Keratinocyte (primary cell): ENCODE data around the gene HOXB4. TPM values are rescaled to one million over a fixed set of nuclear protein-coding genes. Genes with fewer than 3 reads are reported as not detected.
A peak's percentile ranks its signal among the peaks of the same experiment; 100 is the strongest.

Experiments
- DNase-seq: peaks from one replicate; pipeline ENCODE4 v3.0.0-alpha.2; 2011; ENCODE audit warnings: low read depth, missing footprints, low spot score
- FAIRE-seq: peaks from 2 replicates; lab custom pipeline; 2011; peaks lifted over from hg19 to GRCh38; lab: Jason Lieb, UNC
- H2AFZ ChIP-seq: 2 replicates; pipeline ENCODE4 v1.6.0; 2012; ENCODE audit warnings: low read length, control low read depth, inconsistent platforms; ENCODE audit not compliant: control insufficient read depth
- H3K27ac ChIP-seq: 2 replicates; pipeline ENCODE4 v1.5.1; 2011; ENCODE audit warnings: low read length; ENCODE audit not compliant: control insufficient read depth, insufficient read depth
- H3K27me3 ChIP-seq: 3 replicates; pipeline ENCODE4 v1.6.0; 2011; ENCODE audit warnings: low read length; ENCODE audit not compliant: control insufficient read depth, insufficient read depth; ENCODE audit errors: extremely low read depth
- H3K36me3 ChIP-seq, 2 experiments: 2 replicates in 1 of 2; 3 replicates in 1 of 2; pipeline ENCODE4 v1.5.1; 2011; ENCODE audit warnings: low read length in 2 of 2, mild to moderate bottlenecking in 1 of 2; ENCODE audit not compliant: control insufficient read depth in 2 of 2, insufficient read depth in 2 of 2; ENCODE audit errors: extremely low read depth in 1 of 2
- H3K4me1 ChIP-seq: 3 replicates; pipeline ENCODE4 v1.5.1; 2011; ENCODE audit warnings: low read length; ENCODE audit not compliant: control insufficient read depth, insufficient read depth; ENCODE audit errors: extremely low read depth
- H3K4me2 ChIP-seq: 3 replicates; pipeline ENCODE4 v1.6.0; 2011; ENCODE audit warnings: low read depth, low read length; ENCODE audit not compliant: control insufficient read depth, insufficient read depth; ENCODE audit errors: extremely low read depth
- H3K4me3 ChIP-seq, 3 experiments: fragments of 200-600 bp in 1 of 3; sonication (generic) in 1 of 3; 2 replicates in 2 of 3; 3 replicates in 1 of 3; pipeline ENCODE4 v1.5.1; 2011 to 2016; ENCODE audit warnings: low read length in 3 of 3, mild to moderate bottlenecking in 3 of 3, control low read depth in 2 of 3, inconsistent platforms in 1 of 3, low read depth in 1 of 3, mixed read lengths in 1 of 3, mixed run types in 1 of 3, moderate library complexity in 1 of 3; ENCODE audit not compliant: control insufficient read depth in 2 of 3, insufficient read depth in 2 of 3; ENCODE audit errors: extremely low read depth in 1 of 3
- H3K79me2 ChIP-seq: 2 replicates; pipeline ENCODE4 v1.6.0; 2012; ENCODE audit warnings: low read length; ENCODE audit not compliant: control insufficient read depth, insufficient read depth
- H3K9ac ChIP-seq: 3 replicates; pipeline ENCODE4 v1.6.0; 2011; ENCODE audit warnings: low read length; ENCODE audit not compliant: control insufficient read depth, insufficient read depth; ENCODE audit errors: extremely low read depth
- H3K9me1 ChIP-seq: 3 replicates; pipeline ENCODE4 v1.6.0; 2011; ENCODE audit warnings: low read length; ENCODE audit not compliant: control insufficient read depth, insufficient read depth; ENCODE audit errors: extremely low read depth
- H3K9me3 ChIP-seq: 2 replicates; pipeline ENCODE4 v1.5.1; 2012; ENCODE audit warnings: low read depth, low read length; ENCODE audit not compliant: control insufficient read depth
- H4K20me1 ChIP-seq: 3 replicates; pipeline ENCODE4 v1.6.0; 2011; ENCODE audit warnings: low read length; ENCODE audit not compliant: control insufficient read depth, insufficient read depth; ENCODE audit errors: extremely low read depth
- CTCF ChIP-seq, 3 experiments: IDR thresholded peaks in 1 of 3; conservative IDR thresholded peaks in 1 of 3; optimal IDR thresholded peaks in 1 of 3; 2 replicates in 2 of 3; 3 replicates in 1 of 3; pipeline versions ENCODE3 to v1.5.1; 2011; ENCODE audit warnings: low read length in 3 of 3, mild to moderate bottlenecking in 3 of 3, moderate library complexity in 2 of 3, control low read depth in 1 of 3, inconsistent platforms in 1 of 3; ENCODE audit not compliant: insufficient read depth in 2 of 3; ENCODE audit errors: extremely low read depth in 1 of 3
- EZH2 ChIP-seq: IDR thresholded peaks from one replicate; pipeline ENCODE4 v1.6.1; 2012; ENCODE audit warnings: inconsistent platforms, mild to moderate bottlenecking, low read length, moderate library complexity
- dilution Hi-C: fragments of 300-500 bp; cut with MboI; formaldehyde crosslinking; loops from one replicate; pipeline ENCODE4 v1.7.0; 2020; ENCODE audit warnings: low sequenced_read_pairs; ENCODE audit not compliant: extremely low pct_ligation_motif_present
- polyA plus RNA-seq, 5 experiments: library from polyadenylated mRNA; depleted of rRNA in 3 of 5; stranded (reverse) in 3 of 5; stranded (forward) in 1 of 5; unstranded in 1 of 5; fragments of >200 nt; gene quantifications; 1 replicate in 1 of 5; 2 replicates in 3 of 5; 3 replicates in 1 of 5; pipeline versions ENCODE4 v1.2.1 to v1.2.3, GENCODE V29; 2011 to 2012; ENCODE audit warnings: missing spikeins in 2 of 5, low read depth in 1 of 5, low replicate concordance in 1 of 5

The HOXB4 gene
- polyA plus RNA-seq, 1 donor (not counting 4 experiments of a cell fraction or from before 2014, with no cell fraction given) = 0.59 TPM

- Histone ChIP-seq H3K27me3 (peaks cover 24% of the 10 kb centered on the region), H3K79me2 (peaks cover 13% of the 10 kb centered on the region), H3K9me1 (no peaks in the 10 kb centered on the region), H3K4me3 (peak overlapping the region; percentile 54 to 76 (median 73)), H3K36me3 (peaks cover 0 to 3% of the 10 kb centered on the region in 2 experiments), H2AFZ (no peak overlapping the region), H3K4me2 (peak overlapping the region; percentile 77), H3K27ac (peak overlapping the region; percentile 71), H3K9me3 (no peaks in the 10 kb centered on the region), H3K9ac (peak overlapping the region; percentile 74), H4K20me1 (no peaks in the 10 kb centered on the region), H3K4me1 (peaks cover 20% of the 10 kb centered on the region)
- no peak for FAIRE-seq
- no peak for DNase-seq
- dilution Hi-C loops = no loop called here
- no peak for TF ChIP-seq CTCF (optimal IDR thresholded peaks at IDR 0.05 in 1 of 3, IDR thresholded peaks at IDR 0.05 in 1 of 3, conservative IDR thresholded peaks at IDR 0.05 in 1 of 3; ENCODE audit: extremely low read depth in 1 of 3, insufficient read depth in 2 of 3, low read length in 3 of 3)
- TF ChIP-seq EZH2 = peak; percentile 29
Measured at GRCh38 chr17:48544349-48545021, 33.7 kb downstream of the HOXB4 start.

DNA sequence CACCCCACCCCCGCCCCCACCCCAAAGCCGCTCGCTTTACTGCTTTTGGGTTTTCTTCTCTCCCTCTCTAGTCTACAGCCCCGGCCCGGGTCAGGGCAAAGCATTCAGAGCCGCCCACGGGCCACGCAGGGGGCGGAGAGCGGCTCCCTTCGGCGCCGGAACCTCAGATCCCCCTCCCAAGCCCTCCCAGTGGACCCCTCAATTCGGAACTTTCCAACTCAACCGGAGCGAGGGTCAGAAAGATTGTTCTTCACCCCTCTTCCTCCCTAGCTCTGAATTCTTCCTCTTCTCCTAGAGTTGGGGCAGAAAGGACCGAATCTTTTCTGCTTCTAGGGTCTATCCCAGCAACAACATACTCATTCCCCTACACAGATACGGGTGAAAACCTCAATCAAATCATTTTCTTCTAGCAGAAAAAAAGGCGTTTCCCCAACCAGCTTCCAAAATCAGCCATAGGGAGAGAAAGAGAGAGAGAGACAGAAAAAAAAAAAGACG, 34.2 kb downstream of the HOXB4 start:
- peak overlapping the region; percentile 37 for H2AFZ ChIP-seq
- dilution Hi-C loops = no loop called here
- H3K4me3 ChIP-seq = peak overlapping the region; percentile 54 to 76 (median 73)

More for the DNA sequence above, 34.2 kb downstream of the HOXB4 start:
- Histone ChIP-seq H3K9me1 (no peaks in the 10 kb centered on the region), H3K9me3 (no peaks in the 10 kb centered on the region), H3K27me3 (peaks cover 24% of the 10 kb centered on the region), H3K9ac (peak overlapping the region; percentile 74), H3K27ac (peak overlapping the region; percentile 71), H3K4me2 (peak overlapping the region; percentile 77), H3K4me1 (peaks cover 24% of the 10 kb centered on the region), H4K20me1 (no peaks in the 10 kb centered on the region), H3K79me2 (peaks cover 13% of the 10 kb centered on the region), H3K36me3 (peaks cover 0 to 3% of the 10 kb centered on the region in 2 experiments)
- no peak for FAIRE-seq
- no peak for TF ChIP-seq EZH2
- TF ChIP-seq CTCF (optimal IDR thresholded peaks at IDR 0.05 in 1 of 3, IDR thresholded peaks at IDR 0.05 in 1 of 3, conservative IDR thresholded peaks at IDR 0.05 in 1 of 3; ENCODE audit: extremely low read depth in 1 of 3, insufficient read depth in 2 of 3, low read length in 3 of 3) = no peak
- no peak for DNase-seq
